C4-2B (cell line): Measurements from ENCODE around the gene GPX1.

Experiments used
- CTCF ChIP-seq: fragments of 450-650 bp; conservative IDR thresholded peaks from 2 replicates; pipeline ENCODE4 v1.5.1; 2017; ENCODE audit warnings: mild to moderate bottlenecking
- ZFX ChIP-seq: fragments of 450-650 bp; IDR thresholded peaks from 2 replicates; pipeline ENCODE4 v1.6.1; 2017

- no peak for TF ChIP-seq CTCF
- no peak for TF ChIP-seq ZFX
Measured at GRCh38 chr3:49371946-49372345, 13.8 kb upstream of the GPX1 start.
